HepG2 (cell line): Measurements from ENCODE around the gene COBL. TPM values are rescaled to one million over a fixed set of nuclear protein-coding genes. Genes with fewer than 3 reads are reported as not detected.

Source experiments
- ATAC-seq: fragments of 200-7000 bp; cut with Tn5 transposase; 3 replicates; pipeline ENCODE4 v1.9.1; 2020; ENCODE audit warnings: mild to moderate bottlenecking, moderate library complexity
- BruUV-seq: library from RNA; stranded (reverse); fragments of 400-500 nt; replicated peaks from 2 replicates; lab custom pipeline; 2021; lab: Mats Ljungman, UMichigan
- CTCF ChIA-PET: fragments of 300-600 bp; formaldehyde crosslinking; extraction: SDS; loops from one replicate; lab custom pipeline; 2021; ENCODE audit warnings: low total read pairs, inconsistent platforms, low intra/inter-chr PET ratio; lab: Yijun Ruan, JAX
- POLR2A ChIA-PET: fragments of 350-600 bp; sonication (Branson Sonifier 250); formaldehyde crosslinking; loops from one replicate; lab custom pipeline; 2020; ENCODE audit warnings: antibody characterized with exemption, inconsistent platforms; lab: Yijun Ruan, JAX
- DNase-seq: peaks from one replicate; pipeline ENCODE4 v3.0.0-alpha.2; 2015; ENCODE audit warnings: low spot score
- FAIRE-seq: peaks from 3 replicates; lab custom pipeline; 2011; peaks lifted over from hg19 to GRCh38; lab: Jason Lieb, UNC
- H2AFZ ChIP-seq: one replicate; pipeline ENCODE4 v1.6.1; 2011; ENCODE audit warnings: low read length, inconsistent platforms
- H3K27ac ChIP-seq: fragments of 300-600 bp; 3 replicates; pipeline ENCODE4 v1.8.0; 2011; ENCODE audit warnings: mixed run types, mild to moderate bottlenecking, mixed read lengths, low read length, inconsistent platforms; ENCODE audit not compliant: insufficient read depth; ENCODE audit errors: extremely low read length
- H3K27me3 ChIP-seq, 2 experiments: fragments of 200-600 bp in 1 of 2; 2 replicates in 1 of 2; 3 replicates in 1 of 2; pipeline versions ENCODE4 v1.6.0 to v1.8.0; 2011; ENCODE audit warnings: low read length in 2 of 2, mild to moderate bottlenecking in 2 of 2, moderate library complexity in 2 of 2, inconsistent platforms in 1 of 2; ENCODE audit not compliant: insufficient read depth in 2 of 2, control insufficient read depth in 1 of 2
- H3K36me3 ChIP-seq, 2 experiments: fragments of 200-600 bp in 1 of 2; replicated peaks in 1 of 2; 2 replicates in 1 of 2; 3 replicates in 1 of 2; pipeline versions ENCODE4 v1.5.1 to v1.8.0; 2011; ENCODE audit warnings: low read length in 2 of 2, inconsistent platforms in 1 of 2; ENCODE audit not compliant: insufficient read depth in 2 of 2, control insufficient read depth in 1 of 2
- H3K4me1 ChIP-seq: 2 replicates; pipeline ENCODE4 v1.5.1; 2012; ENCODE audit warnings: low read length, inconsistent platforms; ENCODE audit not compliant: insufficient read depth
- H3K4me2 ChIP-seq: 2 replicates; pipeline ENCODE4 v1.6.0; 2011; ENCODE audit warnings: low read depth, low read length, inconsistent platforms
- H3K4me3 ChIP-seq, 3 experiments: fragments of 200-600 bp in 1 of 3; sonication (generic), shearing (Covaris generic) in 1 of 3; replicated peaks in 1 of 3; 2 replicates each; pipeline ENCODE4 v1.5.1; 2011 to 2016; ENCODE audit warnings: low read length in 3 of 3, inconsistent platforms in 2 of 3, low read depth in 2 of 3, mild to moderate bottlenecking in 2 of 3, control low read depth in 1 of 3, mixed read lengths in 1 of 3; ENCODE audit not compliant: insufficient read depth in 1 of 3
- H3K79me2 ChIP-seq: one replicate; pipeline ENCODE4 v1.6.1; 2011; ENCODE audit warnings: low read length, inconsistent platforms; ENCODE audit not compliant: insufficient read depth
- H3K9ac ChIP-seq: 2 replicates; pipeline ENCODE4 v1.6.0; 2011; ENCODE audit warnings: mild to moderate bottlenecking, low read depth, low read length, inconsistent platforms; ENCODE audit not compliant: insufficient read depth
- H3K9me3 ChIP-seq: 2 replicates; pipeline ENCODE4 v1.5.1; 2012; ENCODE audit warnings: mild to moderate bottlenecking, low read length
- H4K20me1 ChIP-seq: 2 replicates; pipeline ENCODE4 v1.6.0; 2011; ENCODE audit warnings: inconsistent platforms, mild to moderate bottlenecking, low read length, moderate library complexity; ENCODE audit not compliant: insufficient read depth
- RAD21 ChIP-seq: fragments of 450-650 bp; formaldehyde crosslinking; IDR thresholded peaks from 2 replicates; pipeline ENCODE4 v1.5.0; 2020; ENCODE audit warnings: mild to moderate bottlenecking
- SIN3A ChIP-seq: IDR thresholded peaks from 2 replicates; pipeline ENCODE4 v1.6.1; 2011; ENCODE audit warnings: low read depth, mild to moderate bottlenecking, control low read depth, low read length, borderline replicate concordance
- SMC3 ChIP-seq: IDR thresholded peaks from 2 replicates; pipeline ENCODE4 v1.6.1; 2011; ENCODE audit warnings: low read length, improper control_type of control experiment
- STAG1 ChIP-seq: sonication (generic); formaldehyde crosslinking; IDR thresholded peaks from 2 replicates; pipeline ENCODE4 v1.4.0; 2020; ENCODE audit warnings: missing genetic modification reagents
- XBP1 ChIP-seq: sonication (generic); formaldehyde crosslinking; IDR thresholded peaks from 2 replicates; pipeline ENCODE4 v1.5.0; 2020; ENCODE audit warnings: missing genetic modification reagents
- XRCC5 ChIP-seq: fragments of 200-400 bp; formaldehyde crosslinking; optimal IDR thresholded peaks from 2 replicates; pipeline ENCODE3; 2017; ENCODE audit warnings: mild to moderate bottlenecking, low read length
- ZFX ChIP-seq: sonication (generic); formaldehyde crosslinking; IDR thresholded peaks from 2 replicates; pipeline ENCODE4 v1.4.0; 2020; ENCODE audit warnings: mild to moderate bottlenecking, low read depth, missing genetic modification reagents, moderate library complexity
- WGBS: methylation state at CpG from one replicate; pipeline ENCODE4 v1.1.6; 2017; ENCODE audit warnings: low lambda C conversion rate; 5-methylcytosine and 5-hydroxymethylcytosine counted together
- in situ Hi-C: cut with HindIII; loops from 2 replicates; pipeline ENCODE4 v1.10.0; 2017; ENCODE audit warnings: low pct_unique_long_range_greater_than_20kb; ENCODE audit not compliant: extremely low pct_ligation_motif_present
- intact Hi-C: fragments of 100-400 bp; cut with micrococcal nuclease; formaldehyde crosslinking; loops from one replicate; pipeline ENCODE4 v1.10.0; 2022; ENCODE audit not compliant: unreplicated experiment
- polyA plus RNA-seq, 8 experiments: library from polyadenylated mRNA; depleted of rRNA in 3 of 8; stranded (reverse) in 7 of 8; unstranded in 1 of 8; fragments of >200 nt; fragmentation: Illumina TruSeq in 4 of 8; extraction: Trizol in 4 of 8; gene quantifications; 2 replicates each; pipeline versions ENCODE4 v1.2.1 to v1.2.3, GENCODE V29; 2011 to 2016; ENCODE audit warnings: low read depth in 4 of 8, missing spikeins in 1 of 8, mixed read lengths in 1 of 8; ENCODE audit not compliant: insufficient read depth in 1 of 8
- total RNA-seq, 5 experiments: library from RNA; depleted of rRNA; stranded (reverse); fragments of >200 nt; fragmentation: Illumina TruSeq; extraction: Trizol; gene quantifications; 2 replicates each; pipeline ENCODE4 v1.2.3, GENCODE V29; 2016; ENCODE audit warnings: low read depth in 1 of 5
- TF ChIP-seq, protein P1 (sequence below): fragments of 450-650 bp; IDR thresholded peaks from 2 replicates; pipeline ENCODE4 v1.6.1; 2016
- TF ChIP-seq, protein P2 (sequence below): sonication (generic); formaldehyde crosslinking; IDR thresholded peaks from 2 replicates; pipeline ENCODE4 v1.5.0; 2020; ENCODE audit warnings: mild to moderate bottlenecking, missing genetic modification reagents, moderate library complexity

The COBL gene
- total and polyA plus RNA-seq, 2 of the 13 experiments (the other 11 are each of a cell fraction or from before 2014, with no cell fraction given): 3.8 to 4.9 TPM

DNA sequence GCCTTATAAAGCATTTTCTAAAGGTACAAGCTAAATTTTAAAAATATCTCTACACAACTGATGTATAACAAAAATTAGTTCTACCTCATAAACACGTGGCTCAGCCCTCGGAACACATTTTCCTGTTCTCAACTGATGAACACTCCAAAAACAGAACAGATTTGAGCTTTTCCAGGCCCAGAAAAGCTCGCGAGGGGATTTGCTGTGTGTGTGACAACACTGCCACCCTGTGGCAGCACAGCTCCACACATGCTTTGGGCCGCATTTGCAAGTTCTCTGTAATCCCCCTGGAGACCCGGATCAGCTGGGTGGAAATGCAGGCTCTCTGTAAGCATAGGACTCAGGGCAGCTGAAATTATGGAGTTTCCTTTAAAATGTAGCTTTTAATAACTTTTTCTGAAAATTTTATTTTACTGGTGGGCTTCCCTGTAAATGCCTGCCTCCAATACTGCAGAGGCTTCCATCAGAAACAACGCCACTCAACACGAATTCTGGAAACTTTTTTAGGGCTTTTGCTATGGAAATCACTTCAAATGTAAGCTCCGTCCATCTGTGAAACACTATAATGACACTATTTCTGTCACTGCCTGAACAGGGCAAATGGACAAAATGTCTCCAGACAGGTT, 155.5 kb downstream of the COBL start:
- CTCF ChIA-PET: interaction anchor here (0.6 to 4.1 kb wide), 4 partner anchors 207 to 1069 kb away, joined by 3 to 38 read pairs (median 4); no protein-coding TSS in a partner anchor
- H3K4me1 ChIP-seq: peaks cover 7% of the 10 kb centered on the region; the same call in 1 of the 2 replicates
- in situ Hi-C loops: loop anchor here (5.0 to 25.0 kb wide), 2 partner anchors 206 to 1049 kb away; no protein-coding TSS in a partner anchor

More for the DNA sequence above, 155.5 kb downstream of the COBL start:
- FAIRE-seq (peak; percentile 51), DNase-seq (peak; percentile 42), ATAC-seq (peak; percentile 84)
- Histone ChIP-seq H3K9ac (no peak overlapping the region), H3K79me2 (no peaks in the 10 kb centered on the region), H4K20me1 (no peaks in the 10 kb centered on the region; the same call in 1 of the 2 replicates), H3K9me3 (no peaks in the 10 kb centered on the region), H3K27me3 (no peaks in the 10 kb centered on the region), H2AFZ (no peak overlapping the region), H3K4me2 (no peak overlapping the region), H3K27ac (no peak overlapping the region), H3K4me3 (no peak overlapping the region), H3K36me3 (no peaks in the 10 kb centered on the region)
- intact Hi-C loops: loop anchor here (1.0 to 5.0 kb wide), 5 partner anchors 94 to 1069 kb away; partner anchors contain the start of genes GRB10 and ZPBP
- POLR2A ChIA-PET: interaction anchor here (0.5 kb wide), 1 partner anchor 214 kb away, joined by 3 read pairs; no protein-coding TSS in a partner anchor
- no peak for TF ChIP-seq XBP1 (CRISPR knock-in tag)
- 0 out of 2 replicates have a peak, but pooled peaks have one; percentile 27 for TF ChIP-seq ZFX (CRISPR knock-in tag)
- TF ChIP-seq XRCC5: peak; percentile 65
- TF ChIP-seq, protein P1, sequence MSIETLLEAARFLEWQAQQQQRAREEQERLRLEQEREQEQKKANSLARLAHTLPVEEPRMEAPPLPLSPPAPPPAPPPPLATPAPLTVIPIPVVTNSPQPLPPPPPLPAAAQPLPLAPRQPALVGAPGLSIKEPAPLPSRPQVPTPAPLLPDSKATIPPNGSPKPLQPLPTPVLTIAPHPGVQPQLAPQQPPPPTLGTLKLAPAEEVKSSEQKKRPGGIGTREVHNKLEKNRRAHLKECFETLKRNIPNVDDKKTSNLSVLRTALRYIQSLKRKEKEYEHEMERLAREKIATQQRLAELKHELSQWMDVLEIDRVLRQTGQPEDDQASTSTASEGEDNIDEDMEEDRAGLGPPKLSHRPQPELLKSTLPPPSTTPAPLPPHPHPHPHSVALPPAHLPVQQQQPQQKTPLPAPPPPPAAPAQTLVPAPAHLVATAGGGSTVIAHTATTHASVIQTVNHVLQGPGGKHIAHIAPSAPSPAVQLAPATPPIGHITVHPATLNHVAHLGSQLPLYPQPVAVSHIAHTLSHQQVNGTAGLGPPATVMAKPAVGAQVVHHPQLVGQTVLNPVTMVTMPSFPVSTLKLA: peak; percentile 93
- TF ChIP-seq RAD21 (CRISPR knock-in tag): peak; percentile 63
- no peak for TF ChIP-seq SIN3A
- peak; percentile 85 for TF ChIP-seq SMC3
- TF ChIP-seq, protein P2, sequence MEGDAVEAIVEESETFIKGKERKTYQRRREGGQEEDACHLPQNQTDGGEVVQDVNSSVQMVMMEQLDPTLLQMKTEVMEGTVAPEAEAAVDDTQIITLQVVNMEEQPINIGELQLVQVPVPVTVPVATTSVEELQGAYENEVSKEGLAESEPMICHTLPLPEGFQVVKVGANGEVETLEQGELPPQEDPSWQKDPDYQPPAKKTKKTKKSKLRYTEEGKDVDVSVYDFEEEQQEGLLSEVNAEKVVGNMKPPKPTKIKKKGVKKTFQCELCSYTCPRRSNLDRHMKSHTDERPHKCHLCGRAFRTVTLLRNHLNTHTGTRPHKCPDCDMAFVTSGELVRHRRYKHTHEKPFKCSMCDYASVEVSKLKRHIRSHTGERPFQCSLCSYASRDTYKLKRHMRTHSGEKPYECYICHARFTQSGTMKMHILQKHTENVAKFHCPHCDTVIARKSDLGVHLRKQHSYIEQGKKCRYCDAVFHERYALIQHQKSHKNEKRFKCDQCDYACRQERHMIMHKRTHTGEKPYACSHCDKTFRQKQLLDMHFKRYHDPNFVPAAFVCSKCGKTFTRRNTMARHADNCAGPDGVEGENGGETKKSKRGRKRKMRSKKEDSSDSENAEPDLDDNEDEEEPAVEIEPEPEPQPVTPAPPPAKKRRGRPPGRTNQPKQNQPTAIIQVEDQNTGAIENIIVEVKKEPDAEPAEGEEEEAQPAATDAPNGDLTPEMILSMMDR (CRISPR knock-in tag): peak; percentile 88
- TF ChIP-seq STAG1 (CRISPR knock-in tag): peak; percentile 93
- WGBS: 30% methylated on average over 8 of the region's 9 CpGs
- no TSS peak for BruUV-seq
